Gastrocnemius medialis (tissue), 4 donors: ENCODE measurements around the gene MAP3K20. TPM values are rescaled to one million over a fixed set of nuclear protein-coding genes. Genes with fewer than 3 reads are reported as not detected.

Experiments
- ATAC-seq, 2 donors: fragments of 150-250 bp; one replicate each; pipeline ENCODE4 v1.9.1; 2016
- DNase-seq, 2 donors: peaks; one replicate each; pipeline ENCODE4 v3.0.0-alpha.2; 2019
- H3K27ac ChIP-seq, 4 donors: fragments of 200-600 bp; sonication (generic); 1 replicate in 1 of 4; 2 replicates in 3 of 4; pipeline ENCODE4 v1.5.1; 2016 to 2018; ENCODE audit warnings: mild to moderate bottlenecking in 2 of 4, moderate library complexity in 1 of 4
- H3K27me3 ChIP-seq, 3 donors: fragments of 200-600 bp; sonication (generic) in 2 of 3; 1 replicate in 1 of 3; 2 replicates in 2 of 3; pipeline versions ENCODE4 v1.5.1 to v1.6.0; 2016 to 2019; ENCODE audit warnings: mild to moderate bottlenecking in 1 of 3, moderate library complexity in 1 of 3
- H3K36me3 ChIP-seq, 2 donors: fragments of 200-600 bp; sonication (generic) in 1 of 2; one replicate each; pipeline ENCODE4 v1.5.1; 2017 to 2018
- H3K4me1 ChIP-seq, 2 donors: fragments of 200-600 bp; sonication (generic) in 1 of 2; one replicate each; pipeline ENCODE4 v1.5.1; 2016 to 2017; ENCODE audit warnings: mild to moderate bottlenecking in 2 of 2
- H3K4me3 ChIP-seq, 4 donors: fragments of 200-600 bp; sonication (generic) in 3 of 4; 1 replicate in 1 of 4; 2 replicates in 3 of 4; pipeline ENCODE4 v1.5.1; 2016 to 2019; ENCODE audit warnings: mild to moderate bottlenecking in 2 of 4
- H3K9me3 ChIP-seq, 3 donors: fragments of 200-600 bp; sonication (generic) in 2 of 3; 1 replicate in 1 of 3; 2 replicates in 2 of 3; pipeline ENCODE4 v1.5.1; 2016 to 2019
- CTCF ChIP-seq, 5 experiments: fragments of 450-650 bp in 3 of 5; fragments of 200-600 bp in 2 of 5; sonication (generic) in 2 of 5; IDR thresholded peaks in 4 of 5; conservative IDR thresholded peaks in 1 of 5; 1 replicate in 4 of 5; 2 replicates in 1 of 5; pipeline ENCODE4 v1.5.1; 2016 to 2019; ENCODE audit warnings: antibody characterized with exemption in 5 of 5, mild to moderate bottlenecking in 3 of 5, moderate library complexity in 3 of 5
- POLR2A ChIP-seq, 2 donors: fragments of 450-650 bp; IDR thresholded peaks; one replicate each; pipeline ENCODE4 v1.6.1; 2017; ENCODE audit warnings: antibody characterized with exemption in 2 of 2, mild to moderate bottlenecking in 2 of 2, moderate library complexity in 2 of 2
- in situ Hi-C, 4 donors: fragments of 200-750 bp; cut with MboI; loops; one replicate each; pipeline versions ENCODE4 v1.15.0 to v1.8.0; 2017; ENCODE audit warnings: low sequenced_read_pairs in 4 of 4
- intact Hi-C: fragments of 100-400 bp; cut with DNase I; formaldehyde crosslinking; loops from one replicate; pipeline ENCODE4 v1.15.1; 2023; ENCODE audit warnings: low total_unique reads
- total RNA-seq, 4 donors: library from RNA; depleted of rRNA; stranded (reverse); fragments of >200 nt; gene quantifications; one replicate each; pipeline versions ENCODE4 v1.1.0 to v1.2.3, GENCODE V29; 2016

The MAP3K20 gene
- total RNA-seq, 4 donors from 2014 or later: 225 to 517 (median 280) TPM

- Histone ChIP-seq H3K27ac (peak overlapping the region; percentile 74 to 90 (median 82)), H3K27me3 (no peaks in the 10 kb centered on the region), H3K36me3 (peaks cover 0 to 40% of the 10 kb centered on the region in 2 donors), H3K9me3 (no peaks in the 10 kb centered on the region), H3K4me1 (peaks cover 50 to 51% of the 10 kb centered on the region in 2 donors), H3K4me3 (no peak overlapping the region)
- DNase-seq: no peak
- no peak for TF ChIP-seq CTCF (IDR thresholded peaks at IDR 0.05 in 4 of 5, conservative IDR thresholded peaks at IDR 0.05 in 1 of 5)
- TF ChIP-seq POLR2A (IDR thresholded peaks at IDR 0.05): no peak
- ATAC-seq: no peak
- intact Hi-C loops: no loop called here
- in situ Hi-C loops: no loop called here
Measured at GRCh38 chr2:173196638-173197037, 121.0 kb downstream of the MAP3K20 start.

GRCh38 chr2:173198327-173198726 lies 122.7 kb downstream of the MAP3K20 start:
- no peaks in the 10 kb centered on the region for H3K27me3 ChIP-seq
- in situ Hi-C loops: no loop called here
- peaks cover 0 to 25% of the 10 kb centered on the region in 2 donors for H3K36me3 ChIP-seq
- no peak for TF ChIP-seq CTCF (IDR thresholded peaks at IDR 0.05 in 4 of 5, conservative IDR thresholded peaks at IDR 0.05 in 1 of 5)
- no peak for TF ChIP-seq POLR2A (IDR thresholded peaks at IDR 0.05)
- no peak overlapping the region for H3K4me3 ChIP-seq
- DNase-seq: no peak
- peaks cover 51 to 54% of the 10 kb centered on the region in 2 donors for H3K4me1 ChIP-seq
- intact Hi-C loops: no loop called here
- peak overlapping the region; percentile 83 to 91 (median 88) for H3K27ac ChIP-seq
- H3K9me3 ChIP-seq: no peaks in the 10 kb centered on the region
- no peak for ATAC-seq

GRCh38 chr2:173199294-173199693 lies 123.6 kb downstream of the MAP3K20 start:
- Histone ChIP-seq H3K27ac (peak overlapping the region; percentile 83 to 91 (median 88)), H3K4me1 (peaks cover 46 to 54% of the 10 kb centered on the region in 2 donors), H3K9me3 (no peaks in the 10 kb centered on the region), H3K36me3 (peaks cover 0 to 25% of the 10 kb centered on the region in 2 donors), H3K4me3 (no peak overlapping the region), H3K27me3 (no peaks in the 10 kb centered on the region)
- DNase-seq: no peak
- TF ChIP-seq CTCF (IDR thresholded peaks at IDR 0.05 in 4 of 5, conservative IDR thresholded peaks at IDR 0.05 in 1 of 5): no peak
- TF ChIP-seq POLR2A (IDR thresholded peaks at IDR 0.05): no peak
- ATAC-seq: peak in 1 of 2 donors; percentile 28
- in situ Hi-C loops: no loop called here
- intact Hi-C loops: no loop called here

GRCh38 chr2:173202570-173202969 lies 126.9 kb downstream of the MAP3K20 start:
- TF ChIP-seq CTCF (IDR thresholded peaks at IDR 0.05 in 4 of 5, conservative IDR thresholded peaks at IDR 0.05 in 1 of 5): no peak
- TF ChIP-seq POLR2A (IDR thresholded peaks at IDR 0.05): no peak
- Histone ChIP-seq H3K4me1 (peaks cover 57 to 59% of the 10 kb centered on the region in 2 donors), H3K36me3 (peaks cover 0 to 25% of the 10 kb centered on the region in 2 donors), H3K4me3 (no peak overlapping the region), H3K27me3 (no peaks in the 10 kb centered on the region), H3K9me3 (no peaks in the 10 kb centered on the region), H3K27ac (peak overlapping the region; percentile 83 to 91 (median 88))
- in situ Hi-C loops: loop anchor here in 2 of 4 donors (25.0 kb wide), 2 partner anchors 390 to 810 kb away; no protein-coding TSS in a partner anchor
- intact Hi-C loops: no loop called here
- DNase-seq: no peak
- no peak for ATAC-seq

- DNase-seq (no peak), ATAC-seq (no peak)
- H3K4me3 ChIP-seq: no peak overlapping the region
- H3K36me3 ChIP-seq: peaks cover 0 to 15% of the 10 kb centered on the region in 2 donors
- no peaks in the 10 kb centered on the region for H3K27me3 ChIP-seq
- peak overlapping the region; percentile 83 to 91 (median 88) for H3K27ac ChIP-seq
- in situ Hi-C loops (loop anchor here in 2 of 4 donors (25.0 kb wide), 2 partner anchors 392 to 808 kb away; no protein-coding TSS in a partner anchor), intact Hi-C loops (no loop called here)
- no peaks in the 10 kb centered on the region for H3K9me3 ChIP-seq
- TF ChIP-seq POLR2A (IDR thresholded peaks at IDR 0.05) (no peak), CTCF (IDR thresholded peaks at IDR 0.05 in 4 of 5, conservative IDR thresholded peaks at IDR 0.05 in 1 of 5) (no peak)
- peaks cover 57 to 71% of the 10 kb centered on the region in 2 donors for H3K4me1 ChIP-seq
Measured at GRCh38 chr2:173204316-173204715, 128.7 kb downstream of the MAP3K20 start.
